Gastroesophageal sphincter (tissue), 3 donors: ENCODE measurements around the gene SPATA7.

Source experiments
- EP300 ChIP-seq: sonication (generic); formaldehyde crosslinking; IDR thresholded peaks from one replicate; pipeline ENCODE4 v1.6.1; 2017; ENCODE audit warnings: antibody characterized with exemption, mild to moderate bottlenecking
- POLR2A ChIP-seq, 2 donors: fragments of 450-650 bp; IDR thresholded peaks; one replicate each; pipeline ENCODE4 v1.6.1; 2017; ENCODE audit warnings: antibody characterized with exemption in 2 of 2, mild to moderate bottlenecking in 2 of 2, moderate library complexity in 1 of 2
- POLR2AphosphoS5 ChIP-seq: sonication (generic); formaldehyde crosslinking; IDR thresholded peaks from one replicate; pipeline ENCODE4 v1.6.1; 2017; ENCODE audit warnings: antibody characterized with exemption
- TF ChIP-seq, protein P1 (sequence below), 4 experiments: fragments of 200-600 bp in 2 of 4; fragments of 450-650 bp in 2 of 4; sonication (generic) in 1 of 4; IDR thresholded peaks; one replicate each; pipeline ENCODE4 v1.5.1; 2017 to 2019; ENCODE audit warnings: antibody characterized with exemption in 4 of 4, mild to moderate bottlenecking in 2 of 4, moderate library complexity in 2 of 4

DNA sequence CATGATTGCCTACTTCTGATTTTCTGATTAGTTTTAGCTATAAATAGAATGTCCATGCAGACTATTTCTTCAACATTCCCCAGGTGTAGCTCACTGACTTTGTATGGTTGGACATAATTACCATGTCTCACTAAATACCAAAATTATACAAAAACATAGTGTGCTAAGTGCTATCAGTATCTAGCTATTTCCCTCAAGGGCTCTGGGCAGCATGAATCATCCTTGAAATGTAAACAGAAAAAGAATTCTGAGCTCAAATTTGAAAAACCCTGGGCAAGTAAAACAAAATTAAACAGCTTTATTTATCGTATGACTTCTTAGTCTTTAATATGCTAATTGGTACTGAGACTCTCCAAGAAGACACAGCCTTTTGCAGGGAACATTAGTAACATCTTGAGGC is 82.9 kb downstream of the SPATA7 start:
- TF ChIP-seq, protein P1, sequence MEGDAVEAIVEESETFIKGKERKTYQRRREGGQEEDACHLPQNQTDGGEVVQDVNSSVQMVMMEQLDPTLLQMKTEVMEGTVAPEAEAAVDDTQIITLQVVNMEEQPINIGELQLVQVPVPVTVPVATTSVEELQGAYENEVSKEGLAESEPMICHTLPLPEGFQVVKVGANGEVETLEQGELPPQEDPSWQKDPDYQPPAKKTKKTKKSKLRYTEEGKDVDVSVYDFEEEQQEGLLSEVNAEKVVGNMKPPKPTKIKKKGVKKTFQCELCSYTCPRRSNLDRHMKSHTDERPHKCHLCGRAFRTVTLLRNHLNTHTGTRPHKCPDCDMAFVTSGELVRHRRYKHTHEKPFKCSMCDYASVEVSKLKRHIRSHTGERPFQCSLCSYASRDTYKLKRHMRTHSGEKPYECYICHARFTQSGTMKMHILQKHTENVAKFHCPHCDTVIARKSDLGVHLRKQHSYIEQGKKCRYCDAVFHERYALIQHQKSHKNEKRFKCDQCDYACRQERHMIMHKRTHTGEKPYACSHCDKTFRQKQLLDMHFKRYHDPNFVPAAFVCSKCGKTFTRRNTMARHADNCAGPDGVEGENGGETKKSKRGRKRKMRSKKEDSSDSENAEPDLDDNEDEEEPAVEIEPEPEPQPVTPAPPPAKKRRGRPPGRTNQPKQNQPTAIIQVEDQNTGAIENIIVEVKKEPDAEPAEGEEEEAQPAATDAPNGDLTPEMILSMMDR (IDR thresholded peaks at IDR 0.05): no peak
- TF ChIP-seq EP300 (no peak), POLR2A (IDR thresholded peaks at IDR 0.05) (no peak), POLR2AphosphoS5 (peak; percentile 57)
